ENCODE measurements around the gene KYNU. TPM values are rescaled to one million over a fixed set of nuclear protein-coding genes. Genes with fewer than 3 reads are reported as not detected.

The KYNU gene
- total and polyA plus RNA-seq, 7 experiments from 2014 or later: 0.13 to 23.4 (median 1.4) TPM; not detected in 2

DNA sequence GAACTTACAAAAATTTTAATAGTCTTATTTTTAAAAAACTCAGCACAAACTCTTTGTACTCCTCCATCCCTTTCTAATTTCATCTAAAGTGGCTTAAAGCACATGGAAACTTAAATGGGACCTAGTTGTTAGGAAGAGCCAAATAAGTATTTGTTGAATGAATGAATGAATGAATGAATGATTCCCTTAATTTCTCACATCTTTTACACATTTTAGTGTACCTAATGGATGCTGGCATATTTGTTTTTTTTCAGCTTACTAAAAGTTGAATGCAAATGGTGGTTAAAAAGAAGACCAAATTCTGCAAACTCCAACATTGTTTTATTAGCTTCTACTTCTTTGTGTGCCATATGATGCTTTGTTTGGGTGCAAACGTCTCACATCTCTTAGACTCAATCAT is 89.6 kb downstream of the KYNU start:
- Mint-ChIP-seq H3K9me3 (peaks cover 0 to 29% (median 9%) of the 10 kb centered on the region in 11 donors), H3K27ac (no peak overlapping the region), H3K4me1 (no peaks in the 10 kb centered on the region), H3K36me3 (no peaks in the 10 kb centered on the region), H3K27me3 (peaks cover 6 to 18% (median 14%) of the 10 kb centered on the region in 5 donors), H3K4me3 (no peak overlapping the region)
- no peak overlapping the region for H3K4me3 ChIP-seq (ENCODE audit: low read length)
- POLR2A ChIA-PET: no interaction called here
- H3K27me3 ChIP-seq (ENCODE audit: control insufficient read depth in 2 of 2, insufficient read depth in 2 of 2, low read length in 2 of 2): no peaks in the 10 kb centered on the region
- no peaks in the 10 kb centered on the region for H3K36me3 ChIP-seq (ENCODE audit: control insufficient read depth in 2 of 3, insufficient read depth in 3 of 3, low read length in 3 of 3)
- H3K9me3 ChIP-seq (ENCODE audit: control insufficient read depth in 2 of 3, low read length in 3 of 3): no peaks in the 10 kb centered on the region
- ATAC-seq (no peak), DNase-seq (no peak)
- CTCF ChIA-PET: no interaction called here
- no peak overlapping the region for H3K27ac ChIP-seq (ENCODE audit: low read depth, low read length)
- intact Hi-C loops (cut with micrococcal nuclease): no loop called here
- no peaks in the 10 kb centered on the region for H3K4me1 ChIP-seq (ENCODE audit: control insufficient read depth in 2 of 2, insufficient read depth in 2 of 2, low read length in 2 of 2)

DNA sequence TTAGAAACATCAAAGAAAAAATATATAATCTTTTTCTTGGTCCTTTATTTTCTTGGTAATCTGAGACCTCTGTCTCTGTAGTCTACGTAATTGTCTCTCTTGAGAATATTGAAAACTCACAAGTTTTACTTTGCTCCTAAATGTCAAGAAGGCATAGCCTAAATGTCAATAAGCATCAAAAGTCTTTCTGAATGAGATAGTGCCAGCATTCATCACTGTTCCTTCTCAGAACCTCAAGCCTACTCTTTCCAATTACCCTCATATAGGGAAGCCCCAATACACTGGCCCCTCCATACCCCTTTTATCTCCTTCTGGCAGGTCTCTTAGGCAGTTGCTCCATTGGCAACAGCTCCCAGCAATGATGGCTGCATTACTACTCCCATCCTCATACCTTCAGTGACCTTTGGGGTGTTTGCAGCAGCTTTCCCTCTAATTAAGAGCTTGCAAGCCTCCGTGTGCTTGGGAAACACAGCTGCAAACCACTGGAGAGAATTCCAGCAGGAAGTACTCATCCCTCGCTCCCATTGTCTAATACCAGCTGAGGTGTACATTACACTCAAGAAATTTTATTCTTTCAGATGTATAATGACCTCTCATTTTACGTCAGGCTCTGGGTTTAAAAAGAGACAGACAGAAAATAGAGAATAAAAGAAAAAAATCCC is 95.8 kb downstream of the KYNU start:
- intact Hi-C loops (cut with micrococcal nuclease): no loop called here
- H3K4me3 ChIP-seq (ENCODE audit: low read length): no peak overlapping the region
- no peak overlapping the region for H3K27ac ChIP-seq (ENCODE audit: low read depth, low read length)
- Mint-ChIP-seq H3K27ac (no peak overlapping the region), H3K9me3 (no peaks in the 10 kb centered on the region), H3K4me3 (no peak overlapping the region), H3K36me3 (no peaks in the 10 kb centered on the region), H3K27me3 (peaks cover 0 to 9% (median 0%) of the 10 kb centered on the region in 5 donors), H3K4me1 (no peaks in the 10 kb centered on the region)
- CTCF ChIA-PET: no interaction called here
- H3K36me3 ChIP-seq (ENCODE audit: control insufficient read depth in 2 of 3, insufficient read depth in 3 of 3, low read length in 3 of 3): no peaks in the 10 kb centered on the region
- POLR2A ChIA-PET: no interaction called here
- ATAC-seq (no peak), DNase-seq (no peak)
- no peaks in the 10 kb centered on the region for H3K27me3 ChIP-seq (ENCODE audit: control insufficient read depth in 2 of 2, insufficient read depth in 2 of 2, low read length in 2 of 2)
- H3K9me3 ChIP-seq (ENCODE audit: control insufficient read depth in 2 of 3, low read length in 3 of 3): no peaks in the 10 kb centered on the region
- no peaks in the 10 kb centered on the region for H3K4me1 ChIP-seq (ENCODE audit: control insufficient read depth in 2 of 2, insufficient read depth in 2 of 2, low read length in 2 of 2)

DNA sequence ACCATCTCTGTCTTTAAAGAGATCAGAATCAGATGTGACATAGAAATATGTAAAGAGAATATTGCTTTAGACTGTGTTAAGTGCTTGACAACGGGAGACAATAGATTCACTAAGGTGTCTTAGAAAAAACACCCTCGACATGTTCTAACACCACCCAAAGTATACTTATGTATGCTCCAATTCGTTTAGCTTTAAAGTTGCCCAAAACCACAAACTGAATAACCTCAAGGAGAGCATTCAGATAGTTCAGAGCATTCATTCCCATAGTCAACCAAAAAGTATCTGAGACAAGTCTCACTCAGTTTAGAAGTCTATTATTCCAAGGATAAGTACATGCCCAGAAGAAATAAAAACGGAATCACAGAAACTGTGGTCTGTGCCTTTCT is 96.4 kb downstream of the KYNU start:
- POLR2A ChIA-PET: no interaction called here
- no peaks in the 10 kb centered on the region for H3K9me3 Mint-ChIP-seq

DNA sequence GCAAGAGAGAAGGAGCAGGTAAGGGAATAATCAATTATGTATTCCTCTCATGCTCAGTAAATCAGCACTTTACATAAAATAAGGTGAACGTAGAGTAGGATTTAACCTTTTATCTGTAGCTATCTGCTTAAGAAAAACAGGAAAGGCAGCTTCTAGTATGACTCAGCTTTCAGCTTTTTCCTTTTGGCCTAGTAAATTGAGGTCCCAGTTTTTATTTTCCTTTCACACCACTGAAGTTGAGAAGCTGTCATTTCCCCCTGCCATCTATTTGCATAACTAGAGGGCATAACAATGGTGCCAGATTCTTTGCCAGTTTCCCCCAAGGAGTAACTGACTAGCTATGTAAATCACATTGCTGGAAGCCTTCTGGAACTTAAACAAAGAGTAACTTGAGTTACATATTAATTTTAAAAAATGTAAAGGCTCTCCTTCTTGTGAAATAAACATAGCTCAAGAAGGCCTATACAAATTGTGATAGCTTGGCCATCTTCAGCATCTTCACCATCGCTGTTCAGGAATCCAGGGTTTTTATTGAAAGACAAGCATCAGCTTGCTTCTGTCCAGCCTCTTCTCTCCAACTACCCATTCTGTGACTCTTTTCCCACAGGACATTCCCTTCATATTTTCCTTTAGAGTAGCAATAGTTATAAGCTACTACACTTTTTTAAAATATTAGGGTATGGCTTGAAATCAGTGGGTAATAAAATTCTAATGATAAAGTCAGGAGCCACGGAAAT is 97.0 kb downstream of the KYNU start:
- no peak overlapping the region for H3K27ac Mint-ChIP-seq
- no peaks in the 10 kb centered on the region for H3K9me3 Mint-ChIP-seq
- H3K36me3 ChIP-seq (ENCODE audit: control insufficient read depth in 2 of 3, insufficient read depth in 3 of 3, low read length in 3 of 3): no peaks in the 10 kb centered on the region
- DNase-seq: no peak
- H3K27ac ChIP-seq (ENCODE audit: low read depth, low read length): no peak overlapping the region
- no peaks in the 10 kb centered on the region for H3K4me1 Mint-ChIP-seq
- H3K9me3 ChIP-seq (ENCODE audit: control insufficient read depth in 2 of 3, low read length in 3 of 3): no peaks in the 10 kb centered on the region
- H3K4me3 Mint-ChIP-seq: no peak overlapping the region
- no peak for ATAC-seq
- POLR2A ChIA-PET: no interaction called here
- no peaks in the 10 kb centered on the region for H3K36me3 Mint-ChIP-seq
- no peak overlapping the region for H3K4me3 ChIP-seq (ENCODE audit: low read length)
- CTCF ChIA-PET: no interaction called here
- H3K4me1 ChIP-seq (ENCODE audit: control insufficient read depth in 2 of 2, insufficient read depth in 2 of 2, low read length in 2 of 2): no peaks in the 10 kb centered on the region
- H3K27me3 Mint-ChIP-seq: peaks cover 0 to 9% (median 0%) of the 10 kb centered on the region in 5 donors
- intact Hi-C loops (cut with micrococcal nuclease): no loop called here
- H3K27me3 ChIP-seq (ENCODE audit: control insufficient read depth in 2 of 2, insufficient read depth in 2 of 2, low read length in 2 of 2): no peaks in the 10 kb centered on the region

More for the DNA sequence above, 96.4 kb downstream of the KYNU start:
- Mint-ChIP-seq H3K27me3 (peaks cover 0 to 9% (median 0%) of the 10 kb centered on the region in 5 donors), H3K4me3 (no peak overlapping the region), H3K4me1 (no peaks in the 10 kb centered on the region), H3K27ac (no peak overlapping the region), H3K36me3 (no peaks in the 10 kb centered on the region)
- no peak overlapping the region for H3K27ac ChIP-seq (ENCODE audit: low read depth, low read length)
- no peak for ATAC-seq
- no peaks in the 10 kb centered on the region for H3K36me3 ChIP-seq (ENCODE audit: control insufficient read depth in 2 of 3, insufficient read depth in 3 of 3, low read length in 3 of 3)
- no peaks in the 10 kb centered on the region for H3K4me1 ChIP-seq (ENCODE audit: control insufficient read depth in 2 of 2, insufficient read depth in 2 of 2, low read length in 2 of 2)
- intact Hi-C loops (cut with micrococcal nuclease): no loop called here
- no peak for DNase-seq
- H3K9me3 ChIP-seq (ENCODE audit: control insufficient read depth in 2 of 3, low read length in 3 of 3): no peaks in the 10 kb centered on the region
- no peak overlapping the region for H3K4me3 ChIP-seq (ENCODE audit: low read length)
- CTCF ChIA-PET: no interaction called here
- no peaks in the 10 kb centered on the region for H3K27me3 ChIP-seq (ENCODE audit: control insufficient read depth in 2 of 2, insufficient read depth in 2 of 2, low read length in 2 of 2)

DNA sequence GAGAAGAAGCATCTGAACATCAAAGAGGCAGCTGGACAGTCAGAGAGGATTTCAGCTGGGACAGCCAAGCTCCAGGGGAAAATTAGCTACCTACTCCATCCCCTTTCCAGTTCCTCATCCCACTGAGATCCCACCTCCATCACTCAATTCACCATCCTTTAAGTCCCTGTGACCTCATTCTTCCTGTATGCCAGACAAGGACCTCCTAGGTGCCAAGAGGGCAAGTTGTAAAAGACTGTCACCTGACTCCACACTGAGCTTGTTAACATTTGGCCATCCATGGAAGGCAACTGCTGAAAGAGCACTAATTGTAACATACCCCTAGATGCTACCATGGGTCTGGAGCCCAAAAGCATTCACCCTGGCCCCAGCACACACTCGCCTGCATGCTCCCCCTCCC is 97.8 kb downstream of the KYNU start:
- intact Hi-C loops (cut with micrococcal nuclease): no loop called here
- H3K4me3 ChIP-seq (ENCODE audit: low read length): no peak overlapping the region
- POLR2A ChIA-PET: no interaction called here
- Mint-ChIP-seq H3K9me3 (no peaks in the 10 kb centered on the region), H3K4me3 (no peak overlapping the region), H3K27me3 (peaks cover 0 to 9% (median 0%) of the 10 kb centered on the region in 5 donors), H3K27ac (no peak overlapping the region), H3K36me3 (no peaks in the 10 kb centered on the region), H3K4me1 (no peaks in the 10 kb centered on the region)
- H3K27me3 ChIP-seq (ENCODE audit: control insufficient read depth in 2 of 2, insufficient read depth in 2 of 2, low read length in 2 of 2): no peaks in the 10 kb centered on the region
- ATAC-seq: no peak
- no peak for DNase-seq
- H3K9me3 ChIP-seq (ENCODE audit: control insufficient read depth in 2 of 3, low read length in 3 of 3): no peaks in the 10 kb centered on the region
- no peaks in the 10 kb centered on the region for H3K4me1 ChIP-seq (ENCODE audit: control insufficient read depth in 2 of 2, insufficient read depth in 2 of 2, low read length in 2 of 2)
- CTCF ChIA-PET: no interaction called here
- no peak overlapping the region for H3K27ac ChIP-seq (ENCODE audit: low read depth, low read length)
- no peaks in the 10 kb centered on the region for H3K36me3 ChIP-seq (ENCODE audit: control insufficient read depth in 2 of 3, insufficient read depth in 3 of 3, low read length in 3 of 3)

DNA sequence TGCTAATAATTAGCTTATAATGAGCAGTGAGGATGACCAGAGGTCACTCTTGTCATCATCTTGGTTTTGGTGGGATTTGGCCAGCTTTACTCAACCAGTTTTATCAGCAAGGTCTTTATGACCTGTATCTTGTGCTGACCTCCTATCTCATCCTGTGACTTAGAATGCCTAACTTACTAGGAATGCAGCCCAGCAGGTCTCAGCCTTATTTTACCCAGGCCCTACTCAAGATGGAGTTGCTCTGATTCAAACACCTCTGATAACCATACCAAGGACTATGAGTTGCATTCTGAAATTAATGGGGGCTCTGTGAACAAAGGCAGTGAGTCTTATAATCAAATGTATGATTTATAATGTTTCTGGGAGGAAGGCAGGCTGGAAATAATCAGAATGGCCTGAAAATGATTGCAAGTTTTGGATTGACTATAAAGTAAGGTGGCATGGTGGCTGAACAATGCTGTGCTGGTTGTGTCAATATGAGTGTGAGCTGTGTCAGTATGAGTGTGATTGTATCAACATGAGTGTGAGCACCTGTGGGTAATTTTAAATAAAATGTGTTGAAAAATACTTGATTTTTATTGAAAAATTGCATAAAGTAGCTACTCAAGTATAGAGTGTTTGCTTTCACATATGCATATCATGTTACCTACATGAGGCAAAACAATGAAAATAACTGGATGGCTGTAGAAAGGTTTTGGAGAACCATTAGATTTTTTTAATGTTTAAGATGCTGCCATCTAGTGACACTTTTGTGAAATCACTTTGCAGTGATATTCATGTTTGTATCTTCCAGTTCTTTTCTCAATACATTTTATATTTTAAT is 103.0 kb downstream of the KYNU start:
- DNase-seq (no peak), ATAC-seq (no peak)
- Mint-ChIP-seq H3K9me3 (no peaks in the 10 kb centered on the region), H3K4me3 (no peak overlapping the region), H3K27ac (peak overlapping the region in 1 of 9 donors; percentile 9), H3K4me1 (no peaks in the 10 kb centered on the region), H3K36me3 (no peaks in the 10 kb centered on the region), H3K27me3 (peaks cover 3 to 15% (median 5%) of the 10 kb centered on the region in 5 donors)
- Histone ChIP-seq H3K27me3 (ENCODE audit: control insufficient read depth in 2 of 2, insufficient read depth in 2 of 2, low read length in 2 of 2) (no peaks in the 10 kb centered on the region), H3K9me3 (ENCODE audit: control insufficient read depth in 2 of 3, low read length in 3 of 3) (no peaks in the 10 kb centered on the region), H3K36me3 (ENCODE audit: control insufficient read depth in 2 of 3, insufficient read depth in 3 of 3, low read length in 3 of 3) (no peaks in the 10 kb centered on the region), H3K4me3 (ENCODE audit: low read length) (no peak overlapping the region), H3K4me1 (ENCODE audit: control insufficient read depth in 2 of 2, insufficient read depth in 2 of 2, low read length in 2 of 2) (no peaks in the 10 kb centered on the region), H3K27ac (ENCODE audit: low read depth, low read length) (no peak overlapping the region)
- ChIA-PET CTCF (interaction anchor here (2.7 kb wide), 1 partner anchor 9 kb away, joined by 9 read pairs; no protein-coding TSS in a partner anchor), POLR2A (no interaction called here)
- intact Hi-C loops (cut with micrococcal nuclease): no loop called here
